Measurements from ENCODE around the gene UMAD1.

The UMAD1 gene

DNA sequence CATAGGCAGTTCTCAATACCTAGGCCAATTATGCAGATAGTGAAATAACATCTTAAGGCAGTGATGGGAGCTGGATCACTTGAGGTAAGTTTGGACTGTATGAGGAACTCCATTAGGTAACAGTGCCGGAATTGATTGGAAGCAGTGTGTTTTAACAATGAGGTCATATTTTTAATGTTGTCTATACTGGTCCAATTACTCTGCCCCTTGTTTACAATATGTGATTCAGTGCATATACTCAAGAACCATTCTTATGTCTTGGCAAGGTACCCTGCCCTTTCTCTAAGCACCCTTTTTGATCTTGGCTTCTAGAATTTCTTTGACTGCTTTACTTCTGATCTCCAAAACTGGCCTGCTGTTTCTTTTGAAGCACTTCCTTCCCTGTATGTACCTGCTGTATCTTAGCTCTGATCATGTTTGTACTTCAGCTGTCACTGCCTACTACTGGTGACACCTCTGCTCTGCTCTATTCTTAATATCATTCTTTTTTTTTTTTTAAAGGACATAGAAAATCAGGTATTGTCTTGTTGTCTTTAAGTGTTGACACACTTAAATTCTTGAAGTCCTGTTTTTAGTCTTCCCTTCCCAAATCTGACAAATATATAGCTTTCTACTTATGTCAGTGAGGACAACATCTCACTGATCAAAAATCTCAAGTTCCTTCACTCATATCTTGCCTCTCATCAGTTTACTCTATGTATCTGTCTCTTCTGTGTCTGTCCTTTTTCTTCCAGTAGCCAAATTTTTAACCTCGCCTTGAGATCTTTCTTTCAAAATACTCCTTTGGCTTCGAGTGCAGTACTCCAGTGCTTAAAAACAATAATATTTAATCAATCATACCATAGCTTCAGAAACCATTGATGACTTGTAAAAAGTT lies 124.2 kb downstream of the UMAD1 start:
- Histone ChIP-seq H3K4me1 (ENCODE audit: control insufficient read depth, insufficient read depth, low read length, poor library complexity, severe bottlenecking) (peaks cover 27% of the 10 kb centered on the region), H3K36me3 (ENCODE audit: control insufficient read depth, insufficient read depth, low read length) (no peaks in the 10 kb centered on the region), H3K4me3 (ENCODE audit: extremely low read depth, insufficient read depth, low read length, poor library complexity, severe bottlenecking) (no peak overlapping the region), H3K27ac (ENCODE audit: low read depth, low read length, severe bottlenecking) (no peak overlapping the region), H3K9me3 (ENCODE audit: control insufficient read depth, low read length) (no peaks in the 10 kb centered on the region)
- 75 to 86% methylated on average over 1 of the region's 3 CpGs for WGBS, 2 experiments (ENCODE audit: insufficient coverage in 2 of 2)

DNA sequence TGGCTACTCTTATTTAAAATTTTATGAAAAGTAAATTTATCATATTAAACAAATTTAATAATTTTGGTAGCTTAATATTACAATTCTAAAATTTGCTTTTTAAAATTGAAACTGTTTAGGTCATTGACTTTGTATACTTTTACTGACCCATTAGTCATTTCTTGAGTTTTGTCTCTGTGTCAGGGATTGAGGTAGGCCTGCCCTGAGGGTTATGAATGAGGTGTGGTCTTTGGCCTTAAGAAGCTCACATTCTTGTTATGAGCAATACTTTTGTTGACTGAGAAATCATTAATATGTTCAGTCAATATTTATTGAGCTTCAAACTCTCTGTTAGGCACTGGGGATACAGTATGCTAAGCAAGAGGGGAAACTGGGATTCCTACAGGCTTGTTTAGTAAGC lies 124.9 kb downstream of the UMAD1 start:
- no peaks in the 10 kb centered on the region for H3K9me3 ChIP-seq (ENCODE audit: control insufficient read depth, low read length)
- H3K27ac ChIP-seq (ENCODE audit: low read depth, low read length, severe bottlenecking), result no peak overlapping the region
- H3K4me3 ChIP-seq (ENCODE audit: extremely low read depth, insufficient read depth, low read length, poor library complexity, severe bottlenecking), result no peak overlapping the region
- H3K4me1 ChIP-seq (ENCODE audit: control insufficient read depth, insufficient read depth, low read length, poor library complexity, severe bottlenecking), result peaks cover 34% of the 10 kb centered on the region
- H3K36me3 ChIP-seq (ENCODE audit: control insufficient read depth, insufficient read depth, low read length), result no peaks in the 10 kb centered on the region

DNA sequence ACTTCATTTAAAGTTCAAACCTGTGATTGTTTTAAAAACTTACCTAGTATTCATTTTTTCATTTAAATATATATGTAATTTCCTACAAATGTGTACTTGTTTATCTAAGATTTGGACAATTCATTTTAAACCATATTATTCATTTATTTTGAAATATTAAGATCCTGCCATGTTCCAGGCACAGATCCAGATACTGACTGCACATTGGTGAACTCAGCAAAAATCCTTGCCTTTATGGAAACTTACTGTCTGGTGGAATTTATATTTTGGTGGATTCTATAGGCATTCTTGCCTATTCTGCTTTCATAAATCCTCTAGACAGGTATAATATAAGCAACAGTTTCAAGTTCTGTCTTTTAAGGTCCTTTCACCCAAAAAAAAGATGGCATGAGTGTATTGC lies 126.1 kb downstream of the UMAD1 start:
- peaks cover 37% of the 10 kb centered on the region for H3K4me1 ChIP-seq (ENCODE audit: control insufficient read depth, insufficient read depth, low read length, poor library complexity, severe bottlenecking)
- no peaks in the 10 kb centered on the region for H3K36me3 ChIP-seq (ENCODE audit: control insufficient read depth, insufficient read depth, low read length)
- H3K27ac ChIP-seq (ENCODE audit: low read depth, low read length, severe bottlenecking), result no peak overlapping the region

DNA sequence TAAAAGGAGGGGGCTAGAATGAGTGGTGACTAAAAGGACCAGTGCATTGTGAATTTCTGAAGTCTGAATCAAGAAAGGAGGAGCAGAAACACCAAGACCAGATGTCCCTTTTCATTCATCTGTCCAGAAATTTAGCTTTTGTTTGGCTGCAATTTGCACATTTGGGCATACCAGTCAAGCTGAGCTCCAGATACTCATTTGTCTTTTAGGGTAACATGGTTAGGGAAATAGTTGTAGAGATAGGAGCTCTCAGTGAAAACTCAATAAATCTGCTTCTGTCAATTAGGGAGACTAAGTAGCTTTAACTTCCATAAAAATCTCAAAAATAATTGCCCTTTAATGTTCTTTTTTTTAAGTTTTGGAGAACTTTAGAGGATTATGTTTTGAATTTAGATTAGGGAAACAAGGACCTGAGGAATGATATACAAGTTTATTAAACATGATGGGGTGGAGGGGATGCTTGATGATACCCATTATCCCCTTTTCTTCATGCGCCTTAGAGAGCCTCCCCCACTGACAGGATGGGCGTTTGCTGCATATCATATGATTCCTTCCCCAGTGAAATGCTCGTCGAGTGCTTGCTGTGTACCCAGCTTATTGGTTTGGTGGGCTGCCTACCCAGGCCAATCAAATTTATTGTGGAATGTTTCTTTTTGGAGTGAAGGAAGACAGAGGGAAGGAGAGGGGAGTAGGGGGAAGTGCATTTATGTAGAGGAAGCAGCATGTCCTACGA lies 128.6 kb downstream of the UMAD1 start:
- Histone ChIP-seq H3K4me3 (ENCODE audit: extremely low read depth, insufficient read depth, low read length, poor library complexity, severe bottlenecking) (no peak overlapping the region), H3K9me3 (ENCODE audit: control insufficient read depth, low read length) (no peaks in the 10 kb centered on the region), H3K27ac (ENCODE audit: low read depth, low read length, severe bottlenecking) (no peak overlapping the region), H3K4me1 (ENCODE audit: control insufficient read depth, insufficient read depth, low read length, poor library complexity, severe bottlenecking) (peaks cover 31% of the 10 kb centered on the region), H3K36me3 (ENCODE audit: control insufficient read depth, insufficient read depth, low read length) (no peaks in the 10 kb centered on the region)
- 93 to 94% methylated on average over 3 of the region's 5 CpGs for WGBS, 2 experiments (ENCODE audit: insufficient coverage in 2 of 2)

More for the DNA sequence above, 126.1 kb downstream of the UMAD1 start:
- no peak overlapping the region for H3K4me3 ChIP-seq (ENCODE audit: extremely low read depth, insufficient read depth, low read length, poor library complexity, severe bottlenecking)
- H3K9me3 ChIP-seq (ENCODE audit: control insufficient read depth, low read length), result no peaks in the 10 kb centered on the region

DNA sequence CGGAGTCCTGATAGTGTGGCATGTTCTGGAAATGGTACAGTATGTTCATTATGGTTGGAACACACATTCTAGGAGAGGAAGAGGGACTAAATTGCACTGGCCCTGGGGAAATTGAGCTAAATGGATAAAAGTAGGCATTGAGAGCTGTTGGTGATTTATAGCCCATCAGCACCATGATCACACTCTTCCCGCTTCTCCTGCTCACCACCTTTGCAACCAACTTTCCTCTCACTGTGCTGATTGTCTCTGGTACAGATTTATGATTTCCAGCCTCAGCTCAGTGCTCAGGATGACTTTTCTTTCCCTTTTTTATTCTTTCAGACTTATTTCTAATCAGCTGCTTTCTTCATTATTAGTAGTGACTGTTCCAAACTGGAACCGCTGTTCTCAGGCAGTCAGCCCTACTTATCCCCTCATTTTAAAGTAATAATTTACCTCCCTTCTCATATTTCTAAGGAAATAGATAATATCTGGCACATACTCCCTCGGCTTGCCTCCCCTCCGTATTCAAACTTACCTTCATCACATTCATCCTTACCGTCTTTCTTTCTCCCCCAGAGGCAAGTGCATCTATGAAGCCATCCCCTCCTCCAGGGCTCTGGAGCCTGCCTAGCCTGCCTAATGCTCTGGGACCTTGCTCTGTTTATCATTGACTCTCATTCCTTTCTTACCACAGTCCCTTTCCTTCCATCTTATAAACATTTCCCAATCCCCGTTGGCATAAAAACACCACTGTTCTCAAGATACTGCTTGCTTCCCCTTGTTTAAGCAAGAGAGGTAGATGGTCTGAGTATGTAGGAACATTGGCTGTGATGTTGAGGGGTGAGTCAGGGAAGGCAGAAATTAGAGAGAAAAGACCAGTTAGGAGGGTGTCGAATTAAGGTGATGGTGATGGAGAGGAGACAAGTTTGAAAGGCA lies 129.4 kb downstream of the UMAD1 start:
- 87 to 98% methylated on average over 7 of the region's 8 CpGs for WGBS, 2 experiments (ENCODE audit: insufficient coverage in 2 of 2)
- H3K4me3 ChIP-seq (ENCODE audit: extremely low read depth, insufficient read depth, low read length, poor library complexity, severe bottlenecking), result no peak overlapping the region
- H3K4me1 ChIP-seq (ENCODE audit: control insufficient read depth, insufficient read depth, low read length, poor library complexity, severe bottlenecking), result peaks cover 26% of the 10 kb centered on the region
- no peaks in the 10 kb centered on the region for H3K36me3 ChIP-seq (ENCODE audit: control insufficient read depth, insufficient read depth, low read length)
- no peaks in the 10 kb centered on the region for H3K9me3 ChIP-seq (ENCODE audit: control insufficient read depth, low read length)
- no peak overlapping the region for H3K27ac ChIP-seq (ENCODE audit: low read depth, low read length, severe bottlenecking)

DNA sequence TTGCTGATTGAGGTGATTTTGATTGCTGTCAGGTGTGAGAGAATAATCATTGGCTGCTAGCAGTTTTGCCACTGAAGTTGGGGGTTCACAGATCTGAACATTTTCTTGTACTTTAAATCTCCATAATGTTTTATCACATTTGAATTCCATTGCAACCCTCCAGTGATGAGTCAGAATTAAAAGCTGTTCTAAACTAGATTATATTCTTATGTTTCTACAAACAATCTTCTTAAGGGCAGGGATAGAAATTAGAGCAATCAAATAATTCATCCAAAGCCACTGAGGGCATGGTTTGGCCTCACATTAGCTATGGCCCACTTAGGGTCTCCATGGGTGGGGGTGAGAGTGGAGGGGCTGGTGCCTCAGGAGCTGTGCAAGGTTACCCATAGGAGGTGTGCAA lies 130.9 kb downstream of the UMAD1 start:
- Histone ChIP-seq H3K9me3 (ENCODE audit: control insufficient read depth, low read length) (no peaks in the 10 kb centered on the region), H3K4me3 (ENCODE audit: extremely low read depth, insufficient read depth, low read length, poor library complexity, severe bottlenecking) (no peak overlapping the region), H3K4me1 (ENCODE audit: control insufficient read depth, insufficient read depth, low read length, poor library complexity, severe bottlenecking) (peaks cover 19% of the 10 kb centered on the region), H3K27ac (ENCODE audit: low read depth, low read length, severe bottlenecking) (no peak overlapping the region), H3K36me3 (ENCODE audit: control insufficient read depth, insufficient read depth, low read length) (no peaks in the 10 kb centered on the region)

DNA sequence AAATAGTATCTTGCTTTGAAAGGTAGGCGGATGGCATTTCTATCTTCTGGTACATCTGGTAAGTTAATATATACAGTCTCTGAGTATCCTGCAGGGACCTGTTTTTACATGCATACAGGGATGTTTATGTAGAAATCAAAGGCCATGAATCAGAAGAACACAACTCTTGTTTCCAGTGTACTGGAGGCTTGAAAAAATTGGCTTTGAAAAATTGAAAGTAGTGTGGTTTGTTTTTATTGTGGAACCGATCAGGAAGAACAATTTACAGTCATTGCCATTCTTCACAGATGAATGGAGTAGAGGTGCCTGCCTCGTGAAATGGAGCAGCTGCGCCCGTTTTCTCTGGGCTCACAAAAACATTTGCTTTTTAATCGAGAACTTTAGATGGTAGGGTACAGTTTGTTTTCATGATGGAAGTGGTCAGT lies 131.9 kb downstream of the UMAD1 start:
- H3K9me3 ChIP-seq (ENCODE audit: control insufficient read depth, low read length), result no peaks in the 10 kb centered on the region
- 74 to 85% methylated on average over 5 to 6 of the region's 6 CpGs for WGBS, 2 experiments (ENCODE audit: insufficient coverage in 2 of 2)
- H3K36me3 ChIP-seq (ENCODE audit: control insufficient read depth, insufficient read depth, low read length), result no peaks in the 10 kb centered on the region
- H3K4me3 ChIP-seq (ENCODE audit: extremely low read depth, insufficient read depth, low read length, poor library complexity, severe bottlenecking), result no peak overlapping the region
- H3K27ac ChIP-seq (ENCODE audit: low read depth, low read length, severe bottlenecking), result peak overlapping the region; percentile 32
- peaks cover 19% of the 10 kb centered on the region for H3K4me1 ChIP-seq (ENCODE audit: control insufficient read depth, insufficient read depth, low read length, poor library complexity, severe bottlenecking)

DNA sequence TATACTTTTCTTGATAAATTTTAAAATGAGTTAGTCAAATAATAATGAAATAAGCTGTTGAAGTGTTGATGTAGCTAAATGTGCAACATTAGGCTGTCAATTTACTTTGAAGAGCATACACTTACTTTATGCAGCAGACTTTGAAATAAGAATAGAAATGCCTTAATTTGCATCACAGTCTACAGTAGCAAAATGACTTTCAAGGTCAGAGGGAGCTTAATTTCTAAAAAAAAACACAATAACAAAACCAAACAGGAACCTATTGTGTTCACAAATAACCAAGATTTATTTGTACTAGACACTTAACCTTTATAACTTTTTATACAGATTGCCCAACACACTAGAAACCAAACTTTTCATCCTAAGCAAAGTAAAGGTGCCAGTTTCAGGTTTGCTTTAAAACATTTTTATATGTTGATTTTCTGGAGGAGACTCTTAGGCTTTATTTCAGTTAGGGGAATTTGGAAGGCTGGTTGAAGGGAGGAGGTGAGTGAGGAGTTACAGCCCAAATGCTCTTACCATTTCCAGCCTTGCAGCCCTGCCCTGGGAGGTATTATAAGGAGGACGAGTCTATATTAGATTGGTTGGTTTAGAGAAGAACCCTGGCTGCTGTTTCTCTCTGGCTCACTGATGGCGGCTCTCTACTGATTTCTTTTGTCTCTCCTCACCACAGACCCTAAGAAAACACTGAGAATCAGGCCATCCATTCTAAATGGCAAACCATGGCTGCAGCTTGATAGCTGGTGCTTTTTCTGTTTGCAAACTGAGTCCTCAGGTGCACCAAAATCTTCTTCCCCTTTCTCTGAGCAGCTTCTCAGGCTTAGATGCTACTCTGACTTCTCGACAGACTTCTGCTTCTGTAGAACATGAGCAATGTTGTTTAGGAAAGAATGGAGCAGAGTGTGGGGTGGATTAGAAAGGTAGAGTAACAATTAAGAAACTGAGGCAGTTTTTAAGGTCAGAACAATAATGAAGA lies 133.1 kb downstream of the UMAD1 start:
- Histone ChIP-seq H3K27ac (ENCODE audit: low read depth, low read length, severe bottlenecking) (no peak overlapping the region), H3K36me3 (ENCODE audit: control insufficient read depth, insufficient read depth, low read length) (no peaks in the 10 kb centered on the region), H3K4me1 (ENCODE audit: control insufficient read depth, insufficient read depth, low read length, poor library complexity, severe bottlenecking) (peaks cover 19% of the 10 kb centered on the region), H3K9me3 (ENCODE audit: control insufficient read depth, low read length) (no peaks in the 10 kb centered on the region), H3K4me3 (ENCODE audit: extremely low read depth, insufficient read depth, low read length, poor library complexity, severe bottlenecking) (no peak overlapping the region)
- WGBS, 2 experiments (ENCODE audit: insufficient coverage in 2 of 2), result 77 to 100% methylated on average over 1 to 2 of the region's 3 CpGs

DNA sequence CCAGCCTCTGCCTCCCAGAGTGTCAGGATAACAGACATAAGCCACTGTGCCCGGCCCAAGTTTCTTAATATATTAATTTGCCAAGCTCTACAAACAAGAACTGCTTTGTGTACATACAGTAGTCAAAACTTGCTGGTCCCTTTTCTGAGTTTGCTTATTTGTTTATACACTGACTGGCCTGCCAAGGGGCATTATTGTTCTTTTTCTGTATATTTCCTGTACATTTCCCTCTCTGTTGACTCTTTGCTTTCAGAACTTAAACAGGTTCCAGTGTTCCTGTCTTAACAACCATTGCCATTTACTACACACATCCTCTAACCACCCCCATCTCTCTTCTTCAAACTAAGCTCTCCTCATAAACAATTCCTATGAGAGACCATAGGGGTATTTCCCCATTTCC lies 139.3 kb downstream of the UMAD1 start:
- H3K27ac ChIP-seq (ENCODE audit: low read depth, low read length, severe bottlenecking), result no peak overlapping the region
- H3K4me3 ChIP-seq (ENCODE audit: extremely low read depth, insufficient read depth, low read length, poor library complexity, severe bottlenecking), result no peak overlapping the region
- H3K4me1 ChIP-seq (ENCODE audit: control insufficient read depth, insufficient read depth, low read length, poor library complexity, severe bottlenecking), result peaks cover 9% of the 10 kb centered on the region
- no peaks in the 10 kb centered on the region for H3K36me3 ChIP-seq (ENCODE audit: control insufficient read depth, insufficient read depth, low read length)
- H3K9me3 ChIP-seq (ENCODE audit: control insufficient read depth, low read length), result no peaks in the 10 kb centered on the region
- 89 to 100% methylated on average over 1 of the region's 1 CpG for WGBS, 2 experiments (ENCODE audit: insufficient coverage in 2 of 2)

DNA sequence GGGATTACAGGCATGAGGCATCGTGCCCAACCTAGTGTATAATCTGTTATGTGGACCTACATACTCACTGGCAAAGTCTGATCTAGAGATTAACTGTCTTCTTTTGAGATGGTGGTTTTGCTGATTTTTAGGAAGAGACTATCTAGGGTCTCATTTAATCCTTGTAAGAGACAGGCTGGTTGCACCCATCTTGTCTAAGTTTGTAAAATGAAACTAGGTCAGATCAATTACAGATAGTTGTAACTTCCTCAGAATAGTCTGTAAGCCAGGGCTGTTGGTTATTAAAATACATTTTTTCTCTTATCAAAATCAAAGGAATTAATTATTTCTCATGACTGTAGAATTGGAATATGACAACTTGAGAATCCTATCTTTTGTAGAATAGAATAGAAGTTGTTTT lies 142.4 kb downstream of the UMAD1 start:
- Histone ChIP-seq H3K36me3 (ENCODE audit: control insufficient read depth, insufficient read depth, low read length) (no peaks in the 10 kb centered on the region), H3K27ac (ENCODE audit: low read depth, low read length, severe bottlenecking) (no peak overlapping the region), H3K4me3 (ENCODE audit: extremely low read depth, insufficient read depth, low read length, poor library complexity, severe bottlenecking) (no peak overlapping the region), H3K4me1 (ENCODE audit: control insufficient read depth, insufficient read depth, low read length, poor library complexity, severe bottlenecking) (peaks cover 9% of the 10 kb centered on the region), H3K9me3 (ENCODE audit: control insufficient read depth, low read length) (no peaks in the 10 kb centered on the region)
- 100% methylated on average over 1 of the region's 1 CpG; no CpG with 5 or more reads in 1 of the 2 experiments for WGBS, 2 experiments (ENCODE audit: insufficient coverage in 2 of 2)
